ENCODE data around the gene SNAI1. TPM values are rescaled to one million over a fixed set of nuclear protein-coding genes. Genes with fewer than 3 reads are reported as not detected.
A peak's percentile ranks its signal among the peaks of the same experiment; 100 is the strongest.

Gene SNAI1
- total and polyA plus RNA-seq, 2 donors (not counting 1 experiment from before 2014, with no cell fraction given) = 4.3 to 4.9 TPM

GRCh38 chr20:49978685-49979029 lies 4.1 kb upstream of the SNAI1 start:
- Mint-ChIP-seq H3K4me3 (no peak overlapping the region), H3K27me3 (no peaks in the 10 kb centered on the region), H3K9me3 (ENCODE audit: insufficient read depth) (no peaks in the 10 kb centered on the region), H3K4me1 (peaks cover 22% of the 10 kb centered on the region), H3K27ac (no peak overlapping the region)
- Histone ChIP-seq H3K36me3 (replicated peaks in 1 of 2; ENCODE audit: control extremely low read depth in 1 of 2, control insufficient read depth in 1 of 2, extremely low read depth in 1 of 2, insufficient read depth in 2 of 2, low read length in 1 of 2) (no peaks in the 10 kb centered on the region), H3K4me3 (ENCODE audit: control extremely low read depth in 1 of 5, extremely low read depth in 1 of 5, insufficient read depth in 1 of 5, low read depth in 2 of 5, low read length in 4 of 5) (no peak overlapping the region), H3K9me3 (ENCODE audit: control extremely low read depth in 1 of 3, control insufficient read depth in 2 of 3, insufficient read depth in 1 of 3, low read length in 2 of 3) (peaks cover 0 to 3% (median 0%) of the 10 kb centered on the region in 3 donors), H3K27ac (ENCODE audit: low read length in 2 of 2) (no peak overlapping the region), H2AFZ (ENCODE audit: insufficient read depth, low read depth, low read length, poor library complexity, severe bottlenecking) (peak overlapping the region; percentile 72), H3K9ac (ENCODE audit: low read length) (no peak overlapping the region), H3K4me2 (replicated peaks; ENCODE audit: low read depth, low read length, poor library complexity, severe bottlenecking) (peak overlapping the region; percentile 74), H4K20me1 (ENCODE audit: control insufficient read depth, insufficient read depth, low read length, poor library complexity, severe bottlenecking) (no peaks in the 10 kb centered on the region), H3K27me3 (replicated peaks in 1 of 4; ENCODE audit: control extremely low read depth in 1 of 4, control insufficient read depth in 3 of 4, insufficient read depth in 4 of 4, low read length in 3 of 4) (peaks cover 0 to 8% (median 0%) of the 10 kb centered on the region in 4 experiments), H3K79me2 (ENCODE audit: control insufficient read depth, insufficient read depth, low read length) (no peaks in the 10 kb centered on the region), H3K4me1 (ENCODE audit: control insufficient read depth in 2 of 2, insufficient read depth in 2 of 2, low read length in 2 of 2) (peaks cover 18 to 26% of the 10 kb centered on the region in 2 donors)
- TF ChIP-seq EZH2 (IDR thresholded peaks at IDR 0.05; ENCODE audit: borderline replicate concordance, insufficient read depth, low read depth, low read length, poor library complexity, severe bottlenecking) (no peak), CTCF (IDR thresholded peaks at IDR 0.05) (no peak)
- ChIA-PET CTCF (interaction anchor here (0.6 to 13.5 kb wide), 42 partner anchors 8 to 610 kb away, joined by 3 to 531 read pairs (median 5); partner anchors contain the start of genes PEDS1 and RNF114), POLR2A (interaction anchor here (0.6 to 1.6 kb wide), 4 partner anchors 93 to 202 kb away, joined by 3 to 27 read pairs (median 5); no protein-coding TSS in a partner anchor)
- WGBS (ENCODE audit: insufficient coverage) = no CpG with 5 or more reads among the region's 3 CpGs
- DNase-seq (no peak), ATAC-seq (ENCODE audit: low read depth) (no peak)
- intact Hi-C loops (cut with micrococcal nuclease) = loop anchor here (1.0 to 2.0 kb wide), 6 partner anchors 42 to 201 kb away; partner anchors contain the start of gene RNF114

Data from B cell (primary cell).